GM06990 (cell line): ENCODE data around the gene AGPAT2.

ENCODE experiments used
- DNase-seq: peaks from one replicate; pipeline ENCODE4 v3.0.0-alpha.2; 2011; ENCODE audit not compliant: insufficient read length; ENCODE audit errors: extremely low read depth
- H3K27me3 ChIP-seq: replicated peaks from 2 replicates; pipeline ENCODE4 v1.6.0; 2011; ENCODE audit warnings: low read length; ENCODE audit not compliant: control insufficient read depth, insufficient read depth
- H3K36me3 ChIP-seq: 2 replicates; pipeline ENCODE4 v1.5.1; 2011; ENCODE audit warnings: low read length; ENCODE audit not compliant: control insufficient read depth, insufficient read depth
- H3K4me3 ChIP-seq: replicated peaks from 2 replicates; pipeline ENCODE4 v1.5.1; 2011; ENCODE audit warnings: low read depth, mild to moderate bottlenecking, control low read depth, low read length
- TF ChIP-seq, protein P1 (sequence below): IDR thresholded peaks from 2 replicates; pipeline ENCODE4 v1.5.1; 2011; ENCODE audit warnings: low read length, control low read depth, mild to moderate bottlenecking, inconsistent platforms; ENCODE audit not compliant: insufficient read depth, poor library complexity, severe bottlenecking

Gene AGPAT2

GRCh38 chr9:136691316-136692184 lies 4.3 kb upstream of the AGPAT2 start:
- no peak for DNase-seq
- TF ChIP-seq, protein P1, sequence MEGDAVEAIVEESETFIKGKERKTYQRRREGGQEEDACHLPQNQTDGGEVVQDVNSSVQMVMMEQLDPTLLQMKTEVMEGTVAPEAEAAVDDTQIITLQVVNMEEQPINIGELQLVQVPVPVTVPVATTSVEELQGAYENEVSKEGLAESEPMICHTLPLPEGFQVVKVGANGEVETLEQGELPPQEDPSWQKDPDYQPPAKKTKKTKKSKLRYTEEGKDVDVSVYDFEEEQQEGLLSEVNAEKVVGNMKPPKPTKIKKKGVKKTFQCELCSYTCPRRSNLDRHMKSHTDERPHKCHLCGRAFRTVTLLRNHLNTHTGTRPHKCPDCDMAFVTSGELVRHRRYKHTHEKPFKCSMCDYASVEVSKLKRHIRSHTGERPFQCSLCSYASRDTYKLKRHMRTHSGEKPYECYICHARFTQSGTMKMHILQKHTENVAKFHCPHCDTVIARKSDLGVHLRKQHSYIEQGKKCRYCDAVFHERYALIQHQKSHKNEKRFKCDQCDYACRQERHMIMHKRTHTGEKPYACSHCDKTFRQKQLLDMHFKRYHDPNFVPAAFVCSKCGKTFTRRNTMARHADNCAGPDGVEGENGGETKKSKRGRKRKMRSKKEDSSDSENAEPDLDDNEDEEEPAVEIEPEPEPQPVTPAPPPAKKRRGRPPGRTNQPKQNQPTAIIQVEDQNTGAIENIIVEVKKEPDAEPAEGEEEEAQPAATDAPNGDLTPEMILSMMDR = no peak
- no peaks in the 10 kb centered on the region; the same call in 1 of the 2 replicates for H3K27me3 ChIP-seq

GRCh38 chr9:136690806-136691261 lies 3.6 kb upstream of the AGPAT2 start:
- H3K36me3 ChIP-seq = no peaks in the 10 kb centered on the region
- TF ChIP-seq, protein P1 = no peak
- DNase-seq = no peak
- no peak overlapping the region for H3K4me3 ChIP-seq
- no peaks in the 10 kb centered on the region; the same call in 1 of the 2 replicates for H3K27me3 ChIP-seq

More at GRCh38 chr9:136691316-136692184, 4.3 kb upstream of the AGPAT2 start:
- H3K4me3 ChIP-seq = no peak overlapping the region
- H3K36me3 ChIP-seq = no peaks in the 10 kb centered on the region

- TF ChIP-seq, protein P1 = no peak
- no peaks in the 10 kb centered on the region; the same call in 1 of the 2 replicates for H3K27me3 ChIP-seq
- DNase-seq = no peak
- H3K36me3 ChIP-seq = no peaks in the 10 kb centered on the region
- no peak overlapping the region for H3K4me3 ChIP-seq
Measured at GRCh38 chr9:136690104-136690805, 3.0 kb upstream of the AGPAT2 start.

DNA sequence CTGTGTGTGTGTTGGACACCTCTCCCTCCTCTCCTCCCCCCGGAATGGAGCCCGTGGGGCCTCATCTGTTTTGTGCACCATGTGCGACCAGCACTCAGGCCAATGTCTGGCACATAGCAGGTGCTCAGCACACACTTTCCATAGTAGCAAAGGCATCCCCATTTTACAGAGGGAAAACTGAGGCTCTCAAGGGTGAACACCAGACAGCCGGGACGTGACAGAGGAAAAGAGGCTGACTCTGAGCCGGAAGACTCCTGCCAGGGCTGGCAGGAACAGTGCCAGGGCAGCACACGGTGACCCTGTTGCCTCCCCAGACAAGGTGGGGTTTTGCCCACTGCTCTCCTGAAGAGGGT lies 1.8 kb upstream of the AGPAT2 start:
- no peaks in the 10 kb centered on the region for H3K36me3 ChIP-seq
- H3K4me3 ChIP-seq = no peak overlapping the region
- no peak for DNase-seq
- TF ChIP-seq, protein P1 = no peak
- no peaks in the 10 kb centered on the region; the same call in 1 of the 2 replicates for H3K27me3 ChIP-seq

DNA sequence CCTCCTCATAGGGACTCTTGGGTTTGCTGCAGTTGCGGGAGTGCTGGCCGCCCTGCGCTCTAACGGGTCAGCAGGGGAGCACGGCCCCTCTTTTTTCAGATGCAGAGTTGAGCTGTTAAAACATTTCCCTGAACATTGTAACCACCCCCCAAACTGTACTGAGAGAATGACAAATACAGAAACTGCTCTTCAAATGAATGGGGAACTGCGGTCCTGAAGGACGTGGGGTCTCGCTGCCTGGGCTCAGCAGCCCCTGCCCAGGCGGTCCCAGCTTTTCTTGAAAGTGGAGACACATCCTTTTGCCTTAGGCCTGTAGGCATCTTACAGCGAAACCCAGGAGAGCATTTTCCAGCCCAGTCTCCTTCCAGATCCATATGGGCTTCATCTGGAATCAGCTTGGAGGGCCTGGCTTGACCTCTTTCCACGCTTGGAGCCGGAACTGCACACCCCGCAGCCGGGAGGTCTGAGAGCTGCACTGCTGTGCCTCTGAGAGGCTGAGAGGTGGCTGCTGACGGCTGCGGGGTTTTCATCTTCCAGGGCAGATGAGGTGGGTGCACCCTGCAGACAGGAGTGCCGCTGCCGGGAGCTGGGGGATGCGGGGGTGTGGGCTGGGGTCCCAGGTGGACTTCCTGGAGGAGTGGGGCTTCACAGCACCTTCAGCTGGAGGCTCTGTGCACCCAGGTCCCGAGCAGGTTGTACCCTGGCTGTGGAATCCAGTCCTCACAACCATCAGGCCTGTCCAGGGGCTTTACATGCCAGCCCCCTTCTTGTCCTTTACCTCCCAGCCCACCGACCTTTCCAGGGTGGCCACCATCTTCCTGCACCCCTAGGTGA lies 1.2 kb upstream of the AGPAT2 start:
- no peak for DNase-seq
- Histone ChIP-seq H3K27me3 (no peaks in the 10 kb centered on the region; the same call in 1 of the 2 replicates), H3K36me3 (no peaks in the 10 kb centered on the region), H3K4me3 (no peak overlapping the region)
- TF ChIP-seq, protein P1 = no peak
